ENCODE results near the gene CCDC9B.
A peak's percentile ranks its signal among the peaks of the same experiment; 100 is the strongest.

Gene CCDC9B

GRCh38 chr15:40283615-40284300, 57.0 kb downstream of the CCDC9B start:
- Histone ChIP-seq H3K4me1 (ENCODE audit: control insufficient read depth in 1 of 2, insufficient read depth in 2 of 2, low read length in 2 of 2) (peaks cover 0 to 35% of the 10 kb centered on the region in 2 donors), H3K4me3 (ENCODE audit: low read depth in 1 of 2, low read length in 2 of 2) (peak overlapping the region in 1 of 2 donors; percentile 78), H3K27ac (ENCODE audit: low read length) (no peak overlapping the region), H3K9me3 (ENCODE audit: control insufficient read depth in 1 of 2, low read length in 2 of 2) (no peaks in the 10 kb centered on the region), H3K27me3 (ENCODE audit: low read depth, low read length) (peaks cover 24% of the 10 kb centered on the region), H3K36me3 (ENCODE audit: control insufficient read depth in 1 of 2, insufficient read depth in 2 of 2, low read length in 2 of 2) (no peaks in the 10 kb centered on the region)

GRCh38 chr15:40282869-40283614, 57.7 kb downstream of the CCDC9B start, which contains the start of gene ANKRD63:
Gene ANKRD63 (minus strand): TSS chr15:40283064. CDS start chr15:40282586, 478 bp downstream.
- H3K4me1 ChIP-seq (ENCODE audit: control insufficient read depth in 1 of 2, insufficient read depth in 2 of 2, low read length in 2 of 2): peaks cover 0 to 35% of the 10 kb centered on the region in 2 donors
- peak within 1 kb of the TSS; percentile 26 to 78 for H3K4me3 ChIP-seq (ENCODE audit: low read depth in 1 of 2, low read length in 2 of 2)
- H3K36me3 ChIP-seq (ENCODE audit: control insufficient read depth in 1 of 2, insufficient read depth in 2 of 2, low read length in 2 of 2): no peaks in the 10 kb centered on the region
- H3K27me3 ChIP-seq (ENCODE audit: low read depth, low read length): peaks cover 31% of the 10 kb centered on the region
- H3K9me3 ChIP-seq (ENCODE audit: control insufficient read depth in 1 of 2, low read length in 2 of 2): no peaks in the 10 kb centered on the region
- no peak within 1 kb of the TSS for H3K27ac ChIP-seq (ENCODE audit: low read length)

DNA sequence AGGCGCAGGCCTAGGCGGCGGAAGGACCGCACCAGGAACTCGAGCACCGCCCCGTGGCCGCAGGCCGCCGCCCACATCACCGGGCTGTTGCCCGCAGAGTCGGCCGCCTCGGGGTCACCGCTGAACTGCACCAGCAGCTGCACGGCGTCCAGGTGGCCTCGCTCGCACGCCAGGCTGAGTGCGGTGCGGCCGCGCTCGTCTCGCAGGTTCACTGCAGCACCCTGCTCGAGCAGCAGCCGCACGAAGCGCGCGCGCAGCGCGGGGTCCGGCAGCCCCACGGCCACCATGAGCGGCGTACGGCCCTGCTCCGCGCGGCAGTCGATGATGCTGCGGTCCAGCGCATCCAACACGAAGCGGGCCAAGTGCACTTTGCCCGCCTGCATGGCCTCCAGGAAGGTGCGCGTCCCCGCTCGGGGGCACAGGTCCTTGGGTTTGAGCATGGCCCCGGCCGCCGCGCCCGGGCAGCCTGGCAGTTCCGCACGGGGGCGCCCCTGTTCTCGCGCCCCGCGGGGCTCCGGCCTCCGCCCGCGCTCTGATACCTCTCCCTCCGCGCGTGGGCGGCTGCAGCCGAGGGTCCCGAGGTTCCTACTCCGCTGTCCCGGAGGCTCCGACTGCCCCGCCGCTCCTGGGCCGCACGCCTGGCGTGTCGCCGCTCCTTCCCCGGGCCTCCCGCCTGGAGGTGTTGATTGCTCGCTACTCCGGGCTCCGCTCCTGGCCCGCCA, 58.4 kb downstream of the CCDC9B start:
- peaks cover 34% of the 10 kb centered on the region for H3K27me3 ChIP-seq (ENCODE audit: low read depth, low read length)
- no peaks in the 10 kb centered on the region for H3K9me3 ChIP-seq (ENCODE audit: control insufficient read depth in 1 of 2, low read length in 2 of 2)
- no peaks in the 10 kb centered on the region for H3K36me3 ChIP-seq (ENCODE audit: control insufficient read depth in 1 of 2, insufficient read depth in 2 of 2, low read length in 2 of 2)
- no peak overlapping the region for H3K27ac ChIP-seq (ENCODE audit: low read length)
- peak overlapping the region; percentile 26 to 78 for H3K4me3 ChIP-seq (ENCODE audit: low read depth in 1 of 2, low read length in 2 of 2)
- H3K4me1 ChIP-seq (ENCODE audit: control insufficient read depth in 1 of 2, insufficient read depth in 2 of 2, low read length in 2 of 2): peaks cover 0 to 35% of the 10 kb centered on the region in 2 donors

DNA sequence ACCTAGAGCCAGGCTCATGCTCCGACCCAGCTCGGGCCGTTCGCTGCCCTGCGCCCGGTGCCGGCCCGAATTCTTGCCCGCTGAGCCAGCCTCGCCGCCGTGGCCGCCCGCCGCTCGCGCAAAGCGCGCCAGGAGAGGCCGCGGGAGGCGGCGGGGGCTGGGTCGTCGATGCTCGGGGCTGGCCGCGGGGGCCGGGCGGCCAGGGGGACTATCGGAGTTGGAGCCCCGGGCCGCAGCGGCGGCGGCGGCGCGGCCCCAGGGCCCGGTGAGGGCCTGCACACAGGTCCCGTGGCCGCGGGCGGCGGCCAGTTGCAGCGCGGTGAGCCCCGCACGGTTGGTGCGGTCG, 59.0 kb downstream of the CCDC9B start:
- Histone ChIP-seq H3K4me1 (ENCODE audit: control insufficient read depth in 1 of 2, insufficient read depth in 2 of 2, low read length in 2 of 2) (peaks cover 0 to 35% of the 10 kb centered on the region in 2 donors), H3K36me3 (ENCODE audit: control insufficient read depth in 1 of 2, insufficient read depth in 2 of 2, low read length in 2 of 2) (no peaks in the 10 kb centered on the region), H3K9me3 (ENCODE audit: control insufficient read depth in 1 of 2, low read length in 2 of 2) (no peaks in the 10 kb centered on the region), H3K4me3 (ENCODE audit: low read depth in 1 of 2, low read length in 2 of 2) (peak overlapping the region in 1 of 2 donors; percentile 78), H3K27ac (ENCODE audit: low read length) (no peak overlapping the region), H3K27me3 (ENCODE audit: low read depth, low read length) (peaks cover 34% of the 10 kb centered on the region)
